ENCODE results near the gene PTGIS.

Gene PTGIS

GRCh38 chr20:49585585-49586245 lies 17.8 kb upstream of the PTGIS start:
- H3K9ac ChIP-seq (ENCODE audit: low read depth, low read length) = no peak overlapping the region
- peaks cover 6% of the 10 kb centered on the region for H3K9me3 ChIP-seq (ENCODE audit: insufficient read depth, low read length, severe bottlenecking)
- no peak overlapping the region for H2AFZ ChIP-seq (ENCODE audit: low read depth, low read length)
- DNase-seq (no peak), ATAC-seq (ENCODE audit: insufficient read depth, low read depth) (no peak)
- no peak overlapping the region for H3K27ac ChIP-seq (ENCODE audit: low read length)
- H3K79me2 ChIP-seq (ENCODE audit: insufficient read depth, low read length) = no peaks in the 10 kb centered on the region
- H3K27me3 ChIP-seq (ENCODE audit: insufficient read depth, low read length, poor library complexity) = no peaks in the 10 kb centered on the region
- H3K36me3 ChIP-seq (ENCODE audit: insufficient read depth, low read length) = no peaks in the 10 kb centered on the region
- H3K4me1 ChIP-seq (ENCODE audit: insufficient read depth, low read length) = no peaks in the 10 kb centered on the region
- no peak for TF ChIP-seq CTCF (IDR thresholded peaks at IDR 0.05; ENCODE audit: borderline replicate concordance, extremely low read depth, low read length, poor library complexity, severe bottlenecking)
- no peak for TF ChIP-seq EZH2 (IDR thresholded peaks at IDR 0.05; ENCODE audit: borderline replicate concordance, low read depth, low read length, severe bottlenecking)
- no peak overlapping the region for H3K4me3 ChIP-seq (ENCODE audit: low read depth in 1 of 2, low read length in 2 of 2)
- no peak overlapping the region for H3K4me2 ChIP-seq (ENCODE audit: insufficient read depth, low read length)
- no peaks in the 10 kb centered on the region for H4K20me1 ChIP-seq (ENCODE audit: insufficient read depth, low read length)

GRCh38 chr20:49584418-49585382 lies 16.8 kb upstream of the PTGIS start:
- Histone ChIP-seq H3K27ac (ENCODE audit: low read length) (no peak overlapping the region), H4K20me1 (ENCODE audit: insufficient read depth, low read length) (no peaks in the 10 kb centered on the region), H3K9me3 (ENCODE audit: insufficient read depth, low read length, severe bottlenecking) (peaks cover 6% of the 10 kb centered on the region), H3K4me2 (ENCODE audit: insufficient read depth, low read length) (no peak overlapping the region), H2AFZ (ENCODE audit: low read depth, low read length) (no peak overlapping the region), H3K9ac (ENCODE audit: low read depth, low read length) (no peak overlapping the region), H3K36me3 (ENCODE audit: insufficient read depth, low read length) (no peaks in the 10 kb centered on the region), H3K4me1 (ENCODE audit: insufficient read depth, low read length) (no peaks in the 10 kb centered on the region), H3K27me3 (ENCODE audit: insufficient read depth, low read length, poor library complexity) (no peaks in the 10 kb centered on the region), H3K4me3 (ENCODE audit: low read depth in 1 of 2, low read length in 2 of 2) (no peak overlapping the region), H3K79me2 (ENCODE audit: insufficient read depth, low read length) (no peaks in the 10 kb centered on the region)
- ATAC-seq (ENCODE audit: insufficient read depth, low read depth) = no peak
- DNase-seq = no peak
- TF ChIP-seq CTCF (IDR thresholded peaks at IDR 0.05; ENCODE audit: borderline replicate concordance, extremely low read depth, low read length, poor library complexity, severe bottlenecking) (no peak), EZH2 (IDR thresholded peaks at IDR 0.05; ENCODE audit: borderline replicate concordance, low read depth, low read length, severe bottlenecking) (no peak)

GRCh38 chr20:49583669-49584417 lies 15.9 kb upstream of the PTGIS start:
- Histone ChIP-seq H3K9ac (ENCODE audit: low read depth, low read length) (no peak overlapping the region), H2AFZ (ENCODE audit: low read depth, low read length) (no peak overlapping the region), H3K9me3 (ENCODE audit: insufficient read depth, low read length, severe bottlenecking) (peaks cover 6% of the 10 kb centered on the region), H3K36me3 (ENCODE audit: insufficient read depth, low read length) (no peaks in the 10 kb centered on the region), H4K20me1 (ENCODE audit: insufficient read depth, low read length) (no peaks in the 10 kb centered on the region), H3K27ac (ENCODE audit: low read length) (no peak overlapping the region), H3K4me1 (ENCODE audit: insufficient read depth, low read length) (no peaks in the 10 kb centered on the region), H3K4me3 (ENCODE audit: low read depth in 1 of 2, low read length in 2 of 2) (no peak overlapping the region), H3K79me2 (ENCODE audit: insufficient read depth, low read length) (no peaks in the 10 kb centered on the region), H3K27me3 (ENCODE audit: insufficient read depth, low read length, poor library complexity) (no peaks in the 10 kb centered on the region), H3K4me2 (ENCODE audit: insufficient read depth, low read length) (no peak overlapping the region)
- DNase-seq (no peak), ATAC-seq (ENCODE audit: insufficient read depth, low read depth) (no peak)
- TF ChIP-seq CTCF (IDR thresholded peaks at IDR 0.05; ENCODE audit: borderline replicate concordance, extremely low read depth, low read length, poor library complexity, severe bottlenecking) (no peak), EZH2 (IDR thresholded peaks at IDR 0.05; ENCODE audit: borderline replicate concordance, low read depth, low read length, severe bottlenecking) (no peak)

Data from DND-41 (cell line).